Kasumi-1 (cell line): ENCODE data around the gene ITPR3.

Experiments
- DNase-seq, 2 experiments: peaks; one replicate each; lab custom pipeline; 2025; lab: John Stamatoyannopoulos, UW

ITPR3 gene

GRCh38 chr6:33638556-33638955 lies 17.4 kb downstream of the ITPR3 start:
- DNase-seq, result no peak

GRCh38 chr6:33639559-33639958 lies 18.4 kb downstream of the ITPR3 start:
- DNase-seq, result no peak

DNA sequence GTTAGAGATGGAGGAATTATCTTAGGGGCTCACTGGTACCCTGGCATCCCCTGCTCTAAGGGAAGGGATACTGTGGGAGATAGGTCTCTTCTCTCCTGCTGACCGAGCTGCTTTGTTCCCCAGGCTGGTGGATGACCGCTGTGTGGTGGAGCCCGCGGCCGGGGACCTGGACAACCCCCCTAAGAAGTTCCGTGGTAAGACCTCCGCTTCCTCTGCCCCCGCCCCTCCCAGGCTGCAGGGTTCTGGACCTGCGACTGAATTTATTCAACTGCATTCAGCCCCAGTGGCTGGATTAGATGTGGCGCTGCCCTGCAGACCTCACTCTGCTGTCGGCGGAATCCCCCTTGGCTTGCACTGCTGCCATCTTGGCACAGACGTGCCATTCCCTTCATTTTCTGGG lies 19.2 kb downstream of the ITPR3 start:
- DNase-seq, result no peak

- no peak for DNase-seq
Observed at GRCh38 chr6:33641144-33641543, 20.0 kb downstream of the ITPR3 start.

- DNase-seq, result no peak
Observed at GRCh38 chr6:33641602-33642001, 20.5 kb downstream of the ITPR3 start.

DNA sequence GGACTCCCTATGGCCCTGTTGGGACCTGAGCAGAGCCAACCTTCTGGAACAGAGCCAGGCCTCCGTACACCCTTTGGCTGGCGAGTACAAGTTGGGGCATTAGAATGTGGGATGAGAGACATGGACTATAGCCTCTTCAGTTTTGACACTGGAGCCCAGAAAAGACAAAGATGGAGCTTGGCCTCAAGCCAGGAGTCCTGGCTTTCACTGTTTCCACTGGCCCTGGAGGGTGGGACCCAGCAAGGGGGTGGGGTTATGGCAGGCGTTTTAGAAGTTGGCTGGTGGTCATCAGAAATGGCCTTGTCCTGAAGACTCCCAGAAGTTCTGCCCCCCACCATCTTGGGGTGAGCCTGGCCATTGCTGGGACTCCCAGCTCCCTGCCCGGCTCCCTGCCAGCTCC lies 21.8 kb downstream of the ITPR3 start:
- no peak for DNase-seq

GRCh38 chr6:33651403-33651802 lies 30.3 kb downstream of the ITPR3 start:
- DNase-seq, result no peak

- DNase-seq, result no peak
Observed at GRCh38 chr6:33652002-33652401, 30.9 kb downstream of the ITPR3 start.

- peak in 1 of 2 experiments; percentile 6 for DNase-seq
Observed at GRCh38 chr6:33654831-33655554, 33.9 kb downstream of the ITPR3 start.

- DNase-seq, result no peak
Observed at GRCh38 chr6:33656844-33657243, 35.7 kb downstream of the ITPR3 start.

GRCh38 chr6:33658982-33659689 lies 38.0 kb downstream of the ITPR3 start:
- no peak for DNase-seq

- no peak for DNase-seq
Observed at GRCh38 chr6:33659986-33660385, 38.9 kb downstream of the ITPR3 start.

- no peak for DNase-seq
Observed at GRCh38 chr6:33661106-33661838, 40.1 kb downstream of the ITPR3 start.

DNA sequence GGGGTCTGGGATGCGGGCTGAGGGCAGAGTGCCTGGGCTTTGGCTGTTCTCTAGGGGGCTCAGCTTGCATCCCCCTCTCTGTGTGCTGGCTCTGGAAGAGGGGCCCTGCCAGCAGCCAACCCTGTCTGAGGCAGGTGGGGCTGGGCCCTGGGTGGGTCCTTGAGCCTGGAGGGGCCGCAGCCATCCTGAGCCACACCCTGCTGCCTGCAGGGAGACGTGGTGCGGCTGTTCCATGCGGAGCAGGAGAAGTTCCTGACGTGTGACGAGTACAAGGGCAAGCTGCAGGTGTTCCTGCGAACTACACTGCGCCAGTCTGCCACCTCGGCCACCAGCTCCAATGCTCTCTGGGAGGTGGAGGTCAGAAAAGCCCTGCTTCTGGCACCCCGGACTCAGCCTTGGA lies 41.2 kb downstream of the ITPR3 start:
- no peak for DNase-seq

DNA sequence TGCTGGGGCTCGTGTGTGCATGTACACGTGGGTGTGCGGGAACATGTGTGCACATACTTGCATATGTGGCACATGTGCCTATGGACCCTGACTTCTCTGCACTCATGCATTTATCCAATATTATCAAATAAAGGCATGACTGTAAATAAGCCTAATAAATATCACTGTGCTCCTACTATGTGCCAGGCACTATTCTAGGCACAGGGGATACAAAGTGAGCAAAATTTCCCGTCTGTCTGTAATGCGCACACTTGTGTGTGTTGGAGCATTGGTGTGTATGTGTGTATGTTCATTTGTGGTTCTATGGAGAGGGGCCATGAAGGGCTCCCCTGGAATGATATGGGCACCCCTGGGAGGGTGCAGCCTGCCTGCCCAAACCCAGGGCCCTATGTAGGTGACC lies 41.9 kb downstream of the ITPR3 start:
- DNase-seq, result no peak

GRCh38 chr6:33663727-33664449 lies 42.8 kb downstream of the ITPR3 start:
- no peak for DNase-seq

- no peak for DNase-seq
Observed at GRCh38 chr6:33664506-33665057, 43.5 kb downstream of the ITPR3 start.

- no peak for DNase-seq
Observed at GRCh38 chr6:33665957-33666356, 44.8 kb downstream of the ITPR3 start.

DNA sequence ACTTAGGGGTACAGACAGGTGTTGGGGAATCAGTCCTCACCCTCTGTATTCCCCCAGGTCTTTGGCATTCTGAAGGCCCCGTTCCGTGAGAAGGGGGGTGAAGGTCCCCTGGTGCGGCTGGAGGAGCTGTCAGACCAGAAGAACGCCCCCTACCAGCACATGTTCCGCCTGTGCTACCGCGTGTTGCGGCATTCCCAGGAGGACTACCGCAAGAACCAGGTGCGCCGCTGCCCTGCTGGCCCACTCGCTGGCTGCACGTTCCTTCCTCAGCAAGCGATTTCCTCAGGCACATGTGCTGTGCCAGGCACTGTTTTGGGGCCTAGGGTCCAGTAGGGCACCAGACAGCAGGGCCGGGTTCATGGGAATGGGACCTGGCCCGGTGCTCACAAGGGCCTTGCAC lies 46.0 kb downstream of the ITPR3 start:
- no peak for DNase-seq

GRCh38 chr6:33667776-33668175 lies 46.7 kb downstream of the ITPR3 start:
- DNase-seq, result no peak

DNA sequence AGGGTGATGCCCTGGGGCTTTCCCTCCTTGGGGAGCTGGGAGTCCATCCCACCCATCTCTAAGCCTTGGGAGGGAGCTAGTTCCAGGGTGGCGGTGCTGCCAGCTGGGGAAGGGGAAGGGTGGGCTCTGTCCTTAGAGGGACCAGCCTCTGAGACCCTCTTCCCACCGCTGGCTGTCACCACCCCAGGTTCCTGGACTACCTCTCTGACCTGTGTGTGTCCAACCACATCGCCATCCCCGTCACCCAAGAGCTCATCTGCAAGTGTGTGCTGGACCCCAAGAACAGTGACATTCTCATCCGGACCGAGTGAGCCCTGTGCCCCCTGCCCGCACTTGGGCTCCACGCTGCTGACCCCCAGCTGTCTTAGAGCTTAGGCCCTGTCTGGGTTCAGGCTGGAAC lies 47.2 kb downstream of the ITPR3 start:
- DNase-seq, result no peak

DNA sequence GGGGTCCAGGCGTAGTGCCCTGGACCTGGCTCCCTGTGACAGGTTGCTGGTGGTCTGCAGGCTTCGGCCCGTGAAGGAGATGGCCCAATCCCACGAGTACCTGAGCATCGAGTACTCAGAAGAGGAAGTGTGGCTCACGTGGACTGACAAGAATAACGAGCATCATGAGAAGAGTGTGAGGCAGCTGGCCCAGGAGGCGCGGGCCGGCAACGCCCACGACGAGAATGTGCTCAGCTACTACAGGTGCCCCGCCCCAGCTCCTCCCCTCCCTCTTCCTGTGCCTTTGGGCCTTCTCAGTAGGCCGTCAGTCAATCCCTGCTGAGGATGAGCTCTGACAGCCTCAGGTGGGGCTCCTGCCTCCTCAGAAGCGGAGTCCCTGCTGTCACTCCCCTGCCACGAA lies 47.8 kb downstream of the ITPR3 start:
- DNase-seq, result no peak
